HG02840 (cell line): Measurements from ENCODE around the gene VIT.
"Not testable (repeated sequence)": the region's sequence is repeated elsewhere in the genome, so short reads cannot be mapped to it uniquely, and the experiment has no call there.

ENCODE experiments used
- ATAC-seq: cut with Tn5 transposase; IDR thresholded peaks from one replicate; pipeline ENCODE4 v1.9.1; 2021; ENCODE audit warnings: mild to moderate bottlenecking, moderate library complexity, moderate number of reproducible peaks; ENCODE audit not compliant: unreplicated experiment, low FRiP score

The VIT gene

DNA sequence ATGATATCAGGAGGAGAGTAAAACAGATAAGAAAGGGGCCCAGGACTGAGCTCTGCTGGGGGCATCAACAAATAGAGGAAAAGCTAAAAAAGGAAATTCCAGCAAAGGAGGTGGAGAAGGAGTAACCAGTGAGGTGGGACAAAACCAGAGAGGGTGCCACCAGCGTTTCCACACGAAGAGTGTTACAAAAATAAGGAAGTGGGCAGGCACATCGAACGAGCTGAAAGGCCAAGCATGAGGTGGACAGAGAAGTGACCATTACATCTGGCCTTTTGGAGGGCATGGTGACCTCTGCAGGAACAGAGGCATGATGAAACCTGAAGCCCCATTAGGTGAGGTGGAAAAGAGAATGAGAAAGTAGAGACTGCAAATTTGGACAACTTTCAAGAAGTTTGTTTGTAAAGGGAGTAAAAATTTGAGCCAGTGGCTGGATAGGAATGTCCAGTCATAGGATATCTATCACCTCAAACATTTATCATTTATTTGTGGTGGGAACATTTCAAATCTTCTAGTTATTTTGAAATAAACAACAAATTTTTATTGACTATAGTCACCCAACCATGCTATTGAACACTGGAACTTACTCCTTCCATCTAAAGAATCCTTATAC lies 18.4 kb upstream of the VIT start:
- no peak for ATAC-seq

DNA sequence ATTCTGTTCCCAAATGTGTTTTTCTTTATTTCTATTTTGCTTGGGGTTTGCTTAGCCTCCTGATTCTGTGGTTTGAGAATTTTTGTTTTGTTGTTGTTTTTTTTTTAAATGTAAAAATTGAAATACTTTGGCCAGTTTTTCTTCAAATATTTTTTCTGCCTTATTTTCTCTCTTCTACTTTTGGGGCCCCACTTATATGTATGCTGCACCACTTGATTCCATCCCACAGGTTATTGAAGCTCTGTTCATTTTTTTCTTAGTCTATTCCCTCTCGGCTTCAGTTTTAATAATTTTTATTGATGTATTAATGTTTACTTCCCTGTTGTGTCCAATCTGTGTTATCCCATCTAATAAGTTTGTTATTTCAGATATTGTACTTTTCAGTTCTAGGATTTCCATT lies 17.7 kb upstream of the VIT start:
- ATAC-seq = no peak

DNA sequence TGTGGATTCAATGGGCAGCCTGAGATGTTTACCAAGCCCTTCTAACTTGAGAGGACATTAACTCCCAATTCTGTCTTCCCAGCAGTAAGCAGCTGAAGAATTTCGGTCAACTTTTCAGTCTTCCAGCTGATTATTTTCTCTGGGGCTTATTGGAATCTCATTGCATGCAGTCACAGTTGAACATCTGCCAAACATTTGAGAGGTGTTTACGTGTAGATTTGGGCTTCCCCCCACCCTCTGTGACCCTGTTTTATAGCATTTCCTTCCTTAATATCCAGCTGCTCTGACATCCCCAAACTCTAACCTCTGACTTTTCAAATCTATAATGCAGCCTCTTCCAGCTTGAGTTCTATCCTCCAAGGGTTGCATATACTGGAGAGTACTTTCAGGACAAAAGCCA lies 16.5 kb upstream of the VIT start:
- no peak for ATAC-seq

DNA sequence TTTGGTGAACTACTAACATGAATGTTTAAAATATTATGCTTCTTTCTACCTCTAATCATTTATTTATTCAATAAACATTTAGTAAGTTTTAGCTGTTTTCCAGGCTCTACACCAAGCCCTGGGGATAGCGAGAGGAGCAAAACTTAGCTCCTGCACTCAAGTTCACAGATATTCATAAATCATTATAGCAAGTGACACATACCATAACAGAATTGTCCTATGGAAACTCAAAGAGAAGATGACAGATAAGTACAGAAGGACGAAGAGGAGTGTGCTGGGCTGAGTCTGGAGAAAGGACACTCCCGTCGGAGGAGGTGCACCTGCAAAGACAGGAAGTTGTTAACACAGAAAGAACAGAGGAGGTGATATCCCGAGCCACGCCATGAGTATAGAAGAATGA lies 13.9 kb upstream of the VIT start:
- no peak for ATAC-seq

DNA sequence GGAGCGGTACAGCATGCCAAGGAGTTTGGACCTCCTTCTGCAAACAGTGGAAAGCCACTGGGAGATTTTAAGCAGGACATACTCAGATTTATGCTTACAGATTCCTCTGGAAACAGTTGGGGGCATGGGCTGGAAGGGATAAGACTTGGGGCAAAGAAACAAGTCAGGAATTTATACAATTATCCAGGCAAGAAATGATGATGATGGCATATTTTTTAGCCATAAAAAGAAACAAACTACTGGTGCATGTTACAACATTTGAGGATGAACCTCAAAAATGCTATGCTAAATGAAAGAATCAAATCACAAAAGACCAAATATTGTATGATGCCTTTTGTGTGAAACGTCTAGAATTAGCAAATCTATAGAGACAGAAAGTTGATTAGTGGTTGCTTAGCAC lies 13.5 kb upstream of the VIT start:
- ATAC-seq = no peak

DNA sequence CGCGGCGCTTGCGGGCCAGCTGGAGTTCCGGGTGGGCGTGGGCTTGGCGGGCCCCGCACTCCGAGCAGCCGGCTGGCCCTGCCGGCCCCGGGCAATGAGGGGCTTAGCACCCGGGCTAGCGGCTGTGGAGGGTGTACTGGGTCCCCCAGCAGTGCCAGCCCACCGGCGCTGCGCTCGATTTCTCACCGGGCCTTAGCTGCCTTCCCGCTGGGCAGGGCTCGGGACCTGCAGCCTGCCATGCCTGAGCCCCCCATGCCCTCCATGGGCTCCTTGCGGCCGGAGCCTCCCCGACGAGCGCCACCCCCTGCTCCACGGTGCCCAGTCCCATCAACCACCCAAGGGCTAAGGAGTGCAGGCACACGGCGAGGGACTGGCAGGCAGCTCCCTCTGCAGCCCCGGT lies 8.2 kb upstream of the VIT start:
- not testable (repeated sequence) for ATAC-seq

DNA sequence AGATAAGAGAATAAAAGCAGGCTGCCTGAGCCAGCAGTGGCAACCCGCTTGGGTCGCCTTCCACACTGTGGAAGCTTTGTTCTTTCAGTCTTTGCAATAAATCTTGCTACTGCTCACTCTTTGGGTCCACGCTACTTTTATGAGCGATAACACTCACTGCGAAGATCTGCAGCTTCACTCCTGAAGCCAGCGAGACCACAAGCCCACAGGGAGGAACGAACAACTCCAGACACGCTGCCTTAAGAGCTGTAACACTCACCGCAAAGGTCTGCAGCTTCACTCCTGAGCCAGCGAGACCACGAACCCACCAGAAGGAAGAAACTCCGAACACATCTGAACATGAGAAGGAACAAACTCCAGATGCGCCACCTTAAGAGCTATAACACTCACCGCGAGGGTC lies 7.5 kb upstream of the VIT start:
- not testable (repeated sequence) for ATAC-seq

DNA sequence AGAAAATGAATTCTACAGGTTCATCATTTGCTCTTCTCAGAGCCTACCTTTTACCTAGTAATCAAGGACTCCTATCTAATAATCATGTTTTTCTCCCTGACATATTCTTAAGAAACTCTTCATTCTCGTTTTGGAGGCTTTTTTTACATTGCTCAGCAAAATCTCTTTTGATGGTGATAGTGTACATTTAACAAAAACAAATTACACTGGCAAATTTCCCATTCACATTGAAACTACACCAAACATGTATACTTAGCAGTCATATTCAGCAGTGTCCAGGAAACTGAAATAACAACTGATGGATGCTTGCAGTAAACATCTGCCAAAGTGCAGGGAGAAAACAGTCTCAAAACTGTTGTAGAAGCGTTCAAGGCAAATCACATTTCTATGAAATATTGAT lies 4.4 kb upstream of the VIT start:
- ATAC-seq = no peak

DNA sequence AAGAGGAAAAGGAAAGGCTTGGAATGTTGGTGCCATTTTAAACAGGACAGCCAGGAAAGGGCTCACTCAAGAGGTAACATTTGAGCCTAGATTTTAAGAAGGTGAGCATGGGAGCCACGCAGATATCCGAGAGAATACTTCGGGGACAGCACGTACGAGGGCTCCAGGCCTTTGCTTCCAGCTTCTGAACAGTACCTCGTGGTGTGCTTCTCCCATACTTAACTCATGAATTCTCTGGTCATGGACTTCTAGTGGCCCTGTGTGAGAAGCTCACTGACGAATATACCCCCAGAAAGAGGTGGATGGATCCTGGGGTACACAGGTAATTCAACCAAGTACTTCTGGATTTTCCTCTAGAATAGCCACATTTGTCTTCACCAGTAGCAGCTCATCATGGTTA lies 2.7 kb upstream of the VIT start:
- ATAC-seq = no peak

DNA sequence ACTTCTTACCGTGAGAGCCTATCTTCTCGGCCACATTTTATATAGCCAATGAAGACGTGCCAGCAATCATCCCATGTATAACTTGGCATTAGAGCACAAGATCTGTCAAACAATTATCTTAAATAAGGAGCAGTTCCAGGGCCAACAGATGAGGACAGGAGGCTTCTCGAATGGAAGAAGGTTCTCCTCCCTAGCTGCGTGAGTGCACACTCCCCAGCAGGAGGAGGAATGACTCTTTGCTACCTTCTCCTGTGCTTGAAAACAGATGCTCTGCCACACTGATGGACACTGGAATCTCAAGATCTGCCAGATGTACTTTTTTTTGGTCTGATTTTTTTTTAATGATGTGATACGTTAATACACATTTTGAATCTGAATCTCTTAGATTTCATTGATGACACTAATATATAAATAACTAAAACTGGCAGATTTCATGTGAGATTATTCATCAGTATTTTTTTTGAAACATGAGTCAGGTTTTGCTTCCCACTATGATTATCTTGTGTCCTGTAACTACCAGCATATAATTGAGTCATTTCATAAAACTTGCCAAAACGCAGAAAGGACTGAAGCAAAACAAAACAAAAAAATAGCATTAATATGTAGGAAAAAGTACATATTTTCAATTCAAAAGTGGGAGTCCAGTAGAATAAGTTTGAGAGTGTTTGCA lies 626 bp upstream of the VIT start:
- ATAC-seq = no peak

DNA sequence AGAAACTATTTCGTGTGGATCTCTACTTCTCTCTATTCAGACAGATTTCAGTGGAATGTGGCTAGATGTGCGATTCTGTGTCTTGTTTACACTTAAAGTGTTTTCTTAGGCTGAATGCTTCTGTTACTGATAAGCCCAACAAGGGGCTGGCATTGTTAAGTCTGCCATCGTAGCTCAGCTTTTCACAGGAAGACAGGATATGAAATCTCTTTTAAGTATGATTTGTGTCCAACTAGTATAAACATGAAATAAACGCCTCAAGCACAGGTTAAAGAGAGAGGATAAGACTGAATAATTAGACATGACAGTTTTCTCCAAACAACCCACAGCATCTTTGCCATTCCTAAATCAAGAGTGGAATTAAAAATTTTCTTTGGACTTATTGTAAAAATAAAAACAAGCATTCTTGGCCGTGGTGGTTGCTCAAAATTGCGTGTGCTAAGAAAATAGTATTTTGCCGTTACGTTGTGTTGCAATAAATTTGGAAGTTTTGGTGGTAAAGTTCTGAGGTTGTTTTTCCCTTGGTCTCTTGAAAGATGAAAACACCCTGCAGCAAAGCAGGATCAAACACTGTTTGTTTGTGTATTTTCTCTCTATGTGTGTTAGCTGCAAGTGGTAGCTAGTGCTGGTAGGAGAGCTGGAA lies 1.0 kb downstream of the VIT start:
- ATAC-seq = no peak

DNA sequence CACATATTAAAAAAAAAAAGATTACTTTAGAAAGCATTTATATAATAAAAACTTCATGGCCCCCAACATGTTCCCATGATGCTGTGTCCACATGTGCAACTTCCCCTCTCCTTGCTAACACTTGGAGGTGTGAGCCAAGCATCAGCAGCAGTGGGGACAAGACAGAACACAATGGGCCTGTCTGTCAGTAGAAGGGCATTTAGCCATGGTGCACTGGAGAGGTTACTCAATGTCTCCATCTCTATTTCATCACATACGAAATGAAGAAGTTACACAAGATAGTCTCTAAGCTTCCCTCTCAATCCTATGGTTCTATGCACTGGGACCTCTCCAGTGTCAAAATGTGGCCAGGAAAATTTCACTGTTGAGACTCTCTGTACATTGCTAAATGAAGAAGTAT lies 2.5 kb downstream of the VIT start:
- ATAC-seq = no peak

DNA sequence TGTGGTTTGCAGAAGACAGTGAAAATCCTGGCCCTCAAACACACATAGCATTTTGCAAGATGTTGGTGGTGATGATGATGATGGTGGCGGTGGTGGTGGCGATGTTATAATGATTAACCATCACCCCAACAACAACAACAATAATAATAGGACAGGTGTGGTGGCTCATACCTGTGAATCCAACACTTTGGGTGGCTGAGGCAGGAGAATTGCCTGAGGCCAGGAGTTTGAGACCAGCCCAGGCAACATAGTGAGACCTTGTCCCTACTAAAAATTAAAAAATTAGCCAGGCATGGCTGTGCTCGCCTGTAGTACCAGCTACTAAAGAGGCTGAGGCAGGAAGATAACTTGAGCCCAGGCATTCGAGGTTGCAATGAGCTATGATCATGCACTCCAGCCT lies 3.8 kb downstream of the VIT start:
- no peak for ATAC-seq

DNA sequence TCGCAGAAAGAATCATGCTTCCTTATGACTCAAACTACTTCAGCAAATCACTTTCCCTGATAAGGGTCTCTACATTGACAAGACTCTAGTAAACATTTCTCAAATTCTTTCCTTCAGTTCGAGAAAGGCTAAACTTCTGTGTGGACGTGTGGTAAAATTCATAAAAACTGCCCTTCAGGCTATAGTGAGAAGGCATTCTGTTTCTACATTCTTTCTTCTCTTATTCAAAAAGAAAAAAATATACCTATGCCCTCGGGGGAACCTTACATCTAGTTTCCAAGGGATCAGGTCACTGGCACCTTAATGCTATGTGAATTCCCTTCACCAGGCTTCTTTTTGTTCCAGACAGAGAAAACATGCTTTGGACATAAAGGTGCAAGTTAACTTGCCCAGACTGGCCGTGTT lies 4.9 kb downstream of the VIT start:
- ATAC-seq = no peak

DNA sequence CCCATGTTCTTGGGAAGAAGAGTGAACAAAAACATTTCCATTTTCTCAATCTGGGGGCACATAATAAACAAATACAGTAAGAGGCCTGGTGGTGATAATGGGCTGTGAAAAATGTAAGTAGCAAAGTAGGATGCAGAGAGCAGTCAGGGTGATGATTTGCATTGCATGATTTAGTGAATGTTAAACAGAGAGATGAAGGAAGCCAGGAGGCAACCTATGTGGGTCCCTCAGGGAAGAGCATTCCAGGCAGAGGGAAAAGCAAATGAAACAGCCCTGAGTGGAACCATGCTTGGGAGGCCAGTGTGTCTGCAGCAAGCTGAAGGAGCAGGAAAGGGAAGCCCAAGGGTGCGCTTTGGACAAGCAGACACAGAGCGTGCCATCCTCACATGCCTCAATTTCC lies 5.4 kb downstream of the VIT start:
- no peak for ATAC-seq

DNA sequence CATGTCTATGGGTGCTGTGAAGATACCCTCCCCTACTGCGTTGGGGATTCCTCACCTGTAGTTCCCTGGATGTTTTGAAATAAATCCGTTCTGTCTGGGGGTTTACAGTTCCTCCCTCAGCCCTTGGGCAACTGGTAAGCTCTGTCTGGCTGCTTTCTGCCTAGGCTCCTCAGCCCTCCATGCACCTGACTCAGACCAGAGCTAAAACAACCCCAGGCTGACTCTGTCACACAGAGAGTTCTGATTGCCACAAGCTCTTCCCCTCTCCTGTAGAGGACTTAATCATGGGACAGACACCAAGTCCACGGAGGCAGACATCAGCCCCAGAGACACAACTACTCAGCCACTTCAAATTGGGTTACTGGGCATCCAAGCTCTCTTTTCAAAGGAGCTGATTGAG lies 6.3 kb downstream of the VIT start:
- ATAC-seq = no peak

DNA sequence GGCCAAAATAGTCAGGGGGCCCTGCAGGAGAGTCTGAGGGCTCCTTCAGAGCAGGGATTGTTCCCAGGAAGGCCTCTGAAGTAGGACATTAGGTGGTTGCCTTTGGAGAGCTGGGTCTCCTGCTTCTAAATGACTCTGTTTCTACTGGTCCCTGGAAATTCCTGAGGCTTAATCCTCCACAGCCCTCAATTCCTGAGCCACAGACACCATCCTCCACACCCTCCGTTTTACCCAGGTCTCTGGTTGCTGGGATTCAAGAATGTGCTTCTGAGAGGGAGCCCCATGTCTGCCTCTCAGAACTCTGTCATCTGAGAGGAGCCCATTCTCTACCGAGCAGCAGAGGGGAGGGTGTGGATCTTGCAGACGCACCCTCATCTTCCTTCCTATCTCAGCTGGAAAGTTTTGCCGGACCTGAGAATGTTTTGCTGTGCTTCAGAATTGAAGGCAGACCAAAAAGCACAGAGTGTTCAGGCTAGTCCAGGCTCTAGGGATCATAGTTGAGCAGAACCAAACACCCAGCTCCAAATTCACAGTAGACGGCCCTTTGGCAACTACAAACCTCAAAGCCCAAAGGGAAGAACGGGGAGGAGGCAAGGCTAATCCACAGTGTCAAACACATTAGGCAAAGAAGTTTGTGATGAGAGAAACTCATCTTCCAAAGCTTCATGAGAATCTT lies 8.1 kb downstream of the VIT start:
- ATAC-seq = no peak

DNA sequence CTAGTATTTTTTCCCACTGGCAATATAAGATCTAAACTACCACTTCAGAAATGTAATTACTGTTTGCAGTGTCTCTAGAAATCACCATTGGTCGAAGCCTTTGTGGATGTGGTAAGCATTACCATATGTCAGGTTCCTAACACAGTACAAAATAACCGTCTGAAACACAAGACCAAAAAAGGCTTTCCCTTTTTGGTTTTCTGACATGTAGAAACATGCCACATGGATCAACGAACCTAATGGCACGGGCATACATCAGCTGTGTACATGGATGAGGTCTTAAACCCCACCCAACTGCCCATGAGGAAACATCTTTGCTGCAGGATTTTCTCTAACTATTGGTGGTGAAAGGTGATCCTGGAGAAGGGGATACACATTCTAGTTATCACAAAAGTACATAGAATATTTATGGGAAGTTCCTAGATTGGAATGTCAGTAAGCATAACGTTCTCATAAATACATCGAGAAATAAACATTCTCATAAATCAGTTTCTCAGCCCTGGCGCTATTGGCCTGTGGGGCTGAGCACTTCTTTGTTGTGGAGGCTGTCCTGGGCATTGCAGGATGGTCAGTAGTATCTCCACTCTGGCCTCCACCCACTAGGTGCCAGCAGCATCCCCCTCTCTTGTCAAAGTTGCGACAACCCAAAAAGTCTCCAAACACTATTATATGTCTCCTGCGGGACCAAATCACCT lies 9.0 kb downstream of the VIT start:
- no peak for ATAC-seq

DNA sequence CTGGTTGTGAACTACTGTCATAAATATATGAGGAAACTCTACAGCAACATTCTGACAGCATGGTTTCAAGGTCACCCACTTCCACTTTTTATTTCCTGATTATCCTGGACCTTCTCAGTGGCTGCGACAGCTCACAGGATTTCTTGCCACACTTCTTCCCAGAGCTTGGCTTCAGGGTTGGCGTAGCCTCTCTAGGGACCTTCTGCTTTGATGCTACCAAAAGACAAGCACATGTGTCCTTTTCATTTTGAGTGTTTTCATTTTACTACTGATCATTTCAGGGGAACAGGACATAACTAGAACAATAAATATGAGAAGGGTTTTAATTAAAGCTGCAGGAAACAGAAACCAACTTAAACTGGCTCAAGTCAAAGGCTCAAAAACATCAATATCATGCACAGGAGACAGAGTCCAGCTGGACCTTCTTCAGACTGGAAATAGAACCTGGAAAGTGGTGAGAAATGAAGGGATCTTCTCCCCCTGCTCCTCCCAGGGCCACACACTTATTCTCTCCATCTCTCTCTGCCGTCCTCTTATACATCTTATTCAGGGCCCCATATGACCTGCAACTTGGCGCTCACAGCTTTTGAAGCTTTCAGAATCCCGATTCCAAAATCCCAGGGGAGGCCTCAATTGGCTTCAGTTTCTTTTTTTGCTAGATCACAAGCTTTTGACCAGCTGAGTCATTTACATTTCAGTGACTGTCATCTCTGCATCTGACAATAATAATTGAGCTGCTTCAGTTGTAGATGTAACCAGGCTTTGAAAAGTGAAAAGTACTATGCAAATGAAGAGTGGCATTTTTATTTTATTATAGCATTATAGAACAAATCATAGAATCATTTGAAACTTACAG lies 9.7 kb downstream of the VIT start:
- no peak for ATAC-seq

DNA sequence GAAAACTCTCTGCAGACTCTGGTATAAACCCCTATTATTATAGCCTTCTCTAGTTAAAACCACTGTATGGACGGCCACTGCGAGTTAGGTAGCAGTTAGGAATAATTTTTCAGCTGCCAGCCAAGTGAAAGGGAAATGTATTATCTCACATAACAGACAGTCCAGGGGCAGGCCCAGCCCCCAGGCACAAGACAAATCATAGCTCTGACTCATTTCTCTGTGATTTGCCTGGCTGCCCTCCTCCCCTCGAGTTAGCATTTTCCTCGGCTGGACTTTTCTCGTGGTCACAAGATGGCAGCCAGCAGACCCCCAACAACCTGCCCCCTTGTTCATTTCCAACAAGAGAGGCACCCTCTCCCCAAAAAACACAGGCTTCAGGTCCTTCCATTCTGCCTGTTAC lies 10.5 kb downstream of the VIT start:
- no peak for ATAC-seq
